ENCODE data around the gene TPD52L1. TPM values are rescaled to one million over a fixed set of nuclear protein-coding genes. Genes with fewer than 3 reads are reported as not detected.
A peak's percentile ranks its signal among the peaks of the same experiment; 100 is the strongest.

Gene TPD52L1
- total and polyA plus RNA-seq, 2 of the 4 experiments (the other 2 are of a cell fraction) = 10.2 to 13.5 TPM

DNA sequence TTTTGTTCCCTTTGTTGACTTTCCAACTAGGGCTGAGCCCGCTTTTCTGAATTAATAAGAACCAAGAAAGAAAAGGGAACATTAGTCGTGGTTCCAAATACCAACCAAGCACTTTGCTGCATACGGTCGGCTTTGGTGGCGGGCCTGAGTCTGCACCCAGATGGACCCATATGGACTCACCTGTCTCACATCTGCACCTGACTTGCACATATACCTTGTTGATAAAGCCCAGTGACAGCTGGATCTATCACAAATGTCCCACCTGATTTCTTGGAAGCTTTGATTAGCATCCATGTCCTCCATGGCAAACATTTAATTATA, 39.0 kb downstream of the TPD52L1 start:
- Histone ChIP-seq H3K14ac (replicated peaks; ENCODE audit: low read depth, low read length) (no peak overlapping the region), H3K56ac (ENCODE audit: extremely low read depth, insufficient read depth, low read length) (no peak overlapping the region), H3K9ac (ENCODE audit: low read depth, low read length) (no peak overlapping the region), H4K91ac (ENCODE audit: insufficient read depth, low read depth, low read length) (no peak overlapping the region), H3K27ac (ENCODE audit: insufficient read depth, low read length) (no peak overlapping the region), H2AFZ (replicated peaks; ENCODE audit: low read length, poor library complexity) (no peak overlapping the region), H4K8ac (ENCODE audit: low read depth in 2 of 2, low read length in 2 of 2) (no peak overlapping the region), H2BK15ac (ENCODE audit: low read depth, low read length) (no peak overlapping the region), H2BK120ac (ENCODE audit: low read depth, low read length) (no peak overlapping the region), H3K4me2 (ENCODE audit: low read depth, low read length) (no peak overlapping the region), H3K4me3 (ENCODE audit: insufficient read depth, low read depth, low read length) (no peak overlapping the region), H3K36me3 (ENCODE audit: control insufficient read depth, insufficient read depth, low read length) (no peaks in the 10 kb centered on the region), H3K23ac (ENCODE audit: low read depth, low read length) (no peak overlapping the region), H3K79me1 (ENCODE audit: low read depth in 1 of 2, low read length in 2 of 2) (no peaks in the 10 kb centered on the region), H3K18ac (ENCODE audit: low read depth, low read length) (no peak overlapping the region), H2BK20ac (ENCODE audit: low read depth, low read length) (peak overlapping the region; percentile 6; the same call in 1 of the 2 replicates), H3K27me3 (ENCODE audit: control insufficient read depth, insufficient read depth, low read length) (no peaks in the 10 kb centered on the region), H4K20me1 (ENCODE audit: insufficient read depth, low read length) (no peaks in the 10 kb centered on the region), H3K4me1 (ENCODE audit: control insufficient read depth, insufficient read depth, low read length) (peaks cover 8% of the 10 kb centered on the region), H4K5ac (ENCODE audit: low read depth, low read length) (no peak overlapping the region), H2BK5ac (ENCODE audit: low read depth, low read length, poor library complexity, severe bottlenecking) (no peak overlapping the region), H2AK9ac (replicated peaks; ENCODE audit: low read depth, low read length, poor library complexity) (no peak overlapping the region), H3K9me3 (ENCODE audit: control insufficient read depth, insufficient read depth, low read length) (no peaks in the 10 kb centered on the region), H3K4ac (ENCODE audit: low read depth, low read length) (no peak overlapping the region), H3K9me1 (ENCODE audit: insufficient read depth, low read length) (peaks cover 3% of the 10 kb centered on the region; the same call in 1 of the 2 replicates), H2AK5ac (ENCODE audit: low read depth, low read length) (no peak overlapping the region)
- BruUV-seq (replicated peaks) = no TSS peak
- in situ Hi-C loops (cut with MboI; ENCODE audit: low sequenced_read_pairs) = no loop called here
- dilution Hi-C loops (cut with HindIII; ENCODE audit: low sequenced_read_pairs, unreplicated experiment) = no loop called here
- WGBS, 2 experiments (ENCODE audit: extremely low coverage in 2 of 2, insufficient read length in 1 of 2) = no CpG with 5 or more reads among the region's 5 CpGs
- intact Hi-C loops (cut with micrococcal nuclease) = no loop called here
- ATAC-seq (ENCODE audit: low read depth) = no peak
- POLR2A ChIA-PET (ENCODE audit: unreplicated experiment) = interaction anchor here (0.6 kb wide), 1 partner anchor 441 kb away, joined by 3 read pairs; no protein-coding TSS in a partner anchor
- CTCF ChIA-PET = interaction anchor here (0.8 to 1.6 kb wide), 5 partner anchors 30 to 564 kb away, joined by 3 to 5 read pairs (median 3); no protein-coding TSS in a partner anchor
- DNase-seq = no peak
- TF ChIP-seq RAD21 (IDR thresholded peaks at IDR 0.05; ENCODE audit: low read length) (no peak), CHD1 (IDR thresholded peaks at IDR 0.05; ENCODE audit: low read depth, low read length) (no peak), NFE2L2 (IDR thresholded peaks at IDR 0.05; ENCODE audit: low read depth, low read length) (no peak), MXI1 (IDR thresholded peaks at IDR 0.05; ENCODE audit: borderline replicate concordance, low read depth, low read length) (no peak), RCOR1 (IDR thresholded peaks at IDR 0.05; ENCODE audit: insufficient replicate concordance, low read length) (no peak), CEBPB (IDR thresholded peaks at IDR 0.05; ENCODE audit: low read depth, low read length) (no peak), POLR2A (IDR thresholded peaks at IDR 0.05; ENCODE audit: low read depth, low read length) (no peak), MAFK (IDR thresholded peaks at IDR 0.05; ENCODE audit: low read depth, low read length) (no peak), SMC3 (IDR thresholded peaks at IDR 0.05; ENCODE audit: low read depth, low read length) (no peak), MAZ (IDR thresholded peaks at IDR 0.05; ENCODE audit: borderline replicate concordance, low read depth, low read length) (no peak), FOS (IDR thresholded peaks at IDR 0.05; ENCODE audit: low read depth, low read length) (no peak), BHLHE40 (IDR thresholded peaks at IDR 0.05; ENCODE audit: low read depth, low read length) (no peak), RFX5 (IDR thresholded peaks at IDR 0.05; ENCODE audit: low read depth, low read length) (no peak)
- TF ChIP-seq, protein P1, sequence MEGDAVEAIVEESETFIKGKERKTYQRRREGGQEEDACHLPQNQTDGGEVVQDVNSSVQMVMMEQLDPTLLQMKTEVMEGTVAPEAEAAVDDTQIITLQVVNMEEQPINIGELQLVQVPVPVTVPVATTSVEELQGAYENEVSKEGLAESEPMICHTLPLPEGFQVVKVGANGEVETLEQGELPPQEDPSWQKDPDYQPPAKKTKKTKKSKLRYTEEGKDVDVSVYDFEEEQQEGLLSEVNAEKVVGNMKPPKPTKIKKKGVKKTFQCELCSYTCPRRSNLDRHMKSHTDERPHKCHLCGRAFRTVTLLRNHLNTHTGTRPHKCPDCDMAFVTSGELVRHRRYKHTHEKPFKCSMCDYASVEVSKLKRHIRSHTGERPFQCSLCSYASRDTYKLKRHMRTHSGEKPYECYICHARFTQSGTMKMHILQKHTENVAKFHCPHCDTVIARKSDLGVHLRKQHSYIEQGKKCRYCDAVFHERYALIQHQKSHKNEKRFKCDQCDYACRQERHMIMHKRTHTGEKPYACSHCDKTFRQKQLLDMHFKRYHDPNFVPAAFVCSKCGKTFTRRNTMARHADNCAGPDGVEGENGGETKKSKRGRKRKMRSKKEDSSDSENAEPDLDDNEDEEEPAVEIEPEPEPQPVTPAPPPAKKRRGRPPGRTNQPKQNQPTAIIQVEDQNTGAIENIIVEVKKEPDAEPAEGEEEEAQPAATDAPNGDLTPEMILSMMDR (conservative IDR thresholded peaks at IDR 0.05; ENCODE audit: low read depth, low read length) = no peak
- TF ChIP-seq, protein P2, sequence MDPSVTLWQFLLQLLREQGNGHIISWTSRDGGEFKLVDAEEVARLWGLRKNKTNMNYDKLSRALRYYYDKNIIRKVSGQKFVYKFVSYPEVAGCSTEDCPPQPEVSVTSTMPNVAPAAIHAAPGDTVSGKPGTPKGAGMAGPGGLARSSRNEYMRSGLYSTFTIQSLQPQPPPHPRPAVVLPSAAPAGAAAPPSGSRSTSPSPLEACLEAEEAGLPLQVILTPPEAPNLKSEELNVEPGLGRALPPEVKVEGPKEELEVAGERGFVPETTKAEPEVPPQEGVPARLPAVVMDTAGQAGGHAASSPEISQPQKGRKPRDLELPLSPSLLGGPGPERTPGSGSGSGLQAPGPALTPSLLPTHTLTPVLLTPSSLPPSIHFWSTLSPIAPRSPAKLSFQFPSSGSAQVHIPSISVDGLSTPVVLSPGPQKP (IDR thresholded peaks at IDR 0.05; ENCODE audit: borderline replicate concordance, low read depth, low read length) = no peak
- TF ChIP-seq, protein P3, sequence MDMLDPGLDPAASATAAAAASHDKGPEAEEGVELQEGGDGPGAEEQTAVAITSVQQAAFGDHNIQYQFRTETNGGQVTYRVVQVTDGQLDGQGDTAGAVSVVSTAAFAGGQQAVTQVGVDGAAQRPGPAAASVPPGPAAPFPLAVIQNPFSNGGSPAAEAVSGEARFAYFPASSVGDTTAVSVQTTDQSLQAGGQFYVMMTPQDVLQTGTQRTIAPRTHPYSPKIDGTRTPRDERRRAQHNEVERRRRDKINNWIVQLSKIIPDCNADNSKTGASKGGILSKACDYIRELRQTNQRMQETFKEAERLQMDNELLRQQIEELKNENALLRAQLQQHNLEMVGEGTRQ (IDR thresholded peaks at IDR 0.05; ENCODE audit: low read depth, low read length) = no peak

All from IMR-90 (cell line).